ENCODE measurements around the gene USP35.

GRCh38 chr11:78216021-78216420, 27.3 kb downstream of the USP35 start:
- TF ChIP-seq CTCF (IDR thresholded peaks at IDR 0.05) (no peak), PBX3 (IDR thresholded peaks at IDR 0.05) (no peak), ESRRA (IDR thresholded peaks at IDR 0.05; ENCODE audit: borderline replicate concordance, low read length) (no peak), SREBF2 (IDR thresholded peaks at IDR 0.05) (no peak), GATA3 (IDR thresholded peaks at IDR 0.05; ENCODE audit: borderline replicate concordance) (no peak), POLR2A (IDR thresholded peaks at IDR 0.05; ENCODE audit: low read length) (no peak), RFX5 (IDR thresholded peaks at IDR 0.05) (no peak), EP300 (IDR thresholded peaks at IDR 0.05) (no peak), HDAC2 (IDR thresholded peaks at IDR 0.05) (no peak)

All from A549 (cell line).